HL-60/S4 (cell line): ENCODE measurements around the gene GUCA1A.

ENCODE experiments used
- in situ Hi-C: fragments of 300-500 bp; cut with MboI; formaldehyde crosslinking; loops from 2 replicates; pipeline ENCODE4 v1.14.3; 2022; ENCODE audit warnings: low sequenced_read_pairs

The GUCA1A gene

GRCh38 chr6:42173101-42173500 lies at the start of gene GUCA1A:
Gene GUCA1A (plus strand): TSS chr6:42173364. CDS start chr6:42173614, 250 bp downstream.
- in situ Hi-C loops: no loop called here

GRCh38 chr6:42123379-42124103 lies 49.6 kb upstream of the GUCA1A start:
- in situ Hi-C loops: no loop called here

GRCh38 chr6:42124223-42124836 lies 48.8 kb upstream of the GUCA1A start:
- in situ Hi-C loops: no loop called here

- in situ Hi-C loops: no loop called here
These were observed 47.9 kb upstream of the GUCA1A start for GRCh38 chr6:42125231-42125630.

GRCh38 chr6:42125663-42126062 lies 47.5 kb upstream of the GUCA1A start:
- in situ Hi-C loops: no loop called here

GRCh38 chr6:42128460-42129359 lies 44.5 kb upstream of the GUCA1A start:
- in situ Hi-C loops: no loop called here

GRCh38 chr6:42129360-42129676 lies 43.8 kb upstream of the GUCA1A start:
- in situ Hi-C loops: no loop called here

- in situ Hi-C loops: no loop called here
These were observed 41.6 kb upstream of the GUCA1A start for GRCh38 chr6:42131531-42131930.

GRCh38 chr6:42133926-42134325 lies 39.2 kb upstream of the GUCA1A start:
- in situ Hi-C loops: no loop called here

- in situ Hi-C loops: no loop called here
These were observed 38.0 kb upstream of the GUCA1A start for GRCh38 chr6:42135161-42135560.

- in situ Hi-C loops: no loop called here
These were observed 37.4 kb upstream of the GUCA1A start for GRCh38 chr6:42135722-42136121.

GRCh38 chr6:42136508-42137193 lies 36.5 kb upstream of the GUCA1A start:
- in situ Hi-C loops: no loop called here

GRCh38 chr6:42137194-42137753 lies 35.9 kb upstream of the GUCA1A start:
- in situ Hi-C loops: no loop called here

GRCh38 chr6:42138190-42138589 lies 35.0 kb upstream of the GUCA1A start:
- in situ Hi-C loops: no loop called here

GRCh38 chr6:42138630-42139619 lies 34.2 kb upstream of the GUCA1A start:
- in situ Hi-C loops: no loop called here

- in situ Hi-C loops: no loop called here
These were observed 33.1 kb upstream of the GUCA1A start for GRCh38 chr6:42140032-42140431.

GRCh38 chr6:42140756-42141602 lies 32.2 kb upstream of the GUCA1A start:
- in situ Hi-C loops: no loop called here

GRCh38 chr6:42141603-42142117 lies 31.5 kb upstream of the GUCA1A start:
- in situ Hi-C loops: no loop called here
